ENCODE data around the gene MYH8.

- TF ChIP-seq CTCF (IDR thresholded peaks at IDR 0.05): no peak
- TF ChIP-seq POLR2A (IDR thresholded peaks at IDR 0.05): no peak
These were observed 38.3 kb upstream of the MYH8 start for GRCh38 chr17:10460062-10460461.

Data from Peyer's patch (tissue), 4 donors.